Camera-type eye (tissue), 1 donor: ENCODE measurements around the gene SVEP1. TPM values are rescaled to one million over a fixed set of nuclear protein-coding genes. Genes with fewer than 3 reads are reported as not detected.

ENCODE experiments used
- total RNA-seq: library from RNA; depleted of rRNA; stranded (reverse); fragments of >200 nt; gene quantifications from one replicate; pipeline ENCODE4 v1.2.3, GENCODE V29; 2014

SVEP1 gene
- total RNA-seq = 27.3 TPM

DNA sequence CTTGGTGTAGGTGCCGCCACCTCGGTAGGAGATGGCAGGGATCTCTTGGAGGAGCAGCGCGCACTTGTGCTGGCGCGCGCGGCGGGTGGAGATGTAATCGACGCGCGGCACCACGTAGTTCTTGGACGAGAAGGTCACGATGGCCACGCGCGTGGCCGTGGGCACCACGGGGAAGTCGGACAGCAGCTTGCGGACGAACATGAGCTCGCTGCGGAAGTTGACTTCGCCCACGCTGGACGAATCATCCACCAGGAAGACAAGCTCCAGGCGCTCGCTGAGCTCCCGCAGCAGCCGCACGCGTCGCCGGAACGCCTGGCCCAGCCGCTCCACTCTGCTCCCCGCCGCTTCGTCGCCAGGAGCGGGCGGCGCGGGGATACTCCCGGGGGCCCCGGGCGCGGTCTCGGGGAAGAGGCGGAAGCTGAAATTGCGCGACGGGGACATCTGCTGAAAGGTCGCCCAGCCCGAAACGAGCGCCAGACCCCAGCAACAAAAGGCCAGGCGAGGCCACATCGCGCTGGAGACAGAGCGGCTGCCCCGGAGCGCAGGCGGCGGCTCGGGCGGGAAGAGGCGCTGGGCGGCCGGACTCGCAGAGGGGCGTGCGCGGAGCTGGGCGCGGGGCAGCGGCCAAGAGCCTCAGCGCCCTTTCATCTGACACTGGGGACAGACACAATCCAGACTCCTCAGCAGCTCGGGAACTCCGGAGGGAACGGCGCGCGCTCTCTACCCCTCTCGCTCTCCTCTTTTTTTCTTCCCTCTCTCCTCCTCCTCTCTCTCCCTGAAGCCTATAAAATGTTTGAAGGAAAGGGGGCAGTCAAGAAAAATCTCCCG, at the start of gene SVEP1:
SVEP1 (minus strand) TSS at position 708 of the 828 bp plus-strand sequence; CDS start at position 510, 198 bp downstream.

DNA sequence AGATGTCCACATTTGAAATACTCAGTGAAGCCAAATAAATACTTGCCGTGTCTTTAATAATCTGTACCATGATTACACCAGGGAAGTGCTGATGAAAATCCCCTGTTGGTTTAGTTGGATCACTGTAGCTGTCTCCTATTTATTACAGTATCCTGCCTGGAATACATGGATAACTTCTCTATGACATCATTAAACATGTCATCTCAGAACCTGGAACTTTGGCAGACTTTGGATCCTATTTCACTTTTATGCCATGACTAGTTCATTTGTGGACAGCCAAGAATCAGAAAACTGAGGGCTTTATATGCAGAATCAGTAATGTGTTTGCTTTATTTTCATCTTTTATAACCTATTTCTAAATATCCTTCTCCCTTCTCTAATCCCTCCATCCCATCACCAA, 241.8 kb downstream of the SVEP1 start, which contains the start of gene TXNDC8:
TXNDC8 (minus strand) TSS at position 137 of the 400 bp plus-strand sequence.

Other genes starting within 250 kb of the SVEP1 start
- gene TXNDC8, start 241.9 kb downstream of the SVEP1 start, total RNA-seq = not detected
- 1.4 TPM for gene MUSK, start 89.0 kb upstream of the SVEP1 start, total RNA-seq